MM.1S (cell line): ENCODE results near the gene AGAP1.

Experiments
- CTCF ChIP-seq: fragments of 300-600 bp; sonication (generic); IDR thresholded peaks from 2 replicates; pipeline ENCODE4 v1.5.1; 2016; ENCODE audit warnings: antibody characterized with exemption, low read length, mixed read lengths
- EZH2phosphoT487 ChIP-seq: fragments of 300-600 bp; sonication (generic); IDR thresholded peaks from 2 replicates; pipeline ENCODE4 v1.6.1; 2018; ENCODE audit warnings: antibody characterized with exemption, low read length

- no peak for TF ChIP-seq CTCF
- TF ChIP-seq EZH2phosphoT487: no peak
Observed at GRCh38 chr2:235606004-235606715, 112.3 kb downstream of the AGAP1 start.
